IPS-NIHi7 (cell line): ENCODE data around the gene CALY.
"Not testable (repeated sequence)": the region's sequence is repeated elsewhere in the genome, so short reads cannot be mapped to it uniquely, and the experiment has no call there.

Source experiments
- DNase-seq: peaks from one replicate; pipeline ENCODE4 v3.0.0; 2012; ENCODE audit warnings: mixed read lengths; ENCODE audit errors: extremely low spot score

The CALY gene

GRCh38 chr10:133329491-133330202, 7.0 kb downstream of the CALY start:
- DNase-seq = peak; percentile 87

DNA sequence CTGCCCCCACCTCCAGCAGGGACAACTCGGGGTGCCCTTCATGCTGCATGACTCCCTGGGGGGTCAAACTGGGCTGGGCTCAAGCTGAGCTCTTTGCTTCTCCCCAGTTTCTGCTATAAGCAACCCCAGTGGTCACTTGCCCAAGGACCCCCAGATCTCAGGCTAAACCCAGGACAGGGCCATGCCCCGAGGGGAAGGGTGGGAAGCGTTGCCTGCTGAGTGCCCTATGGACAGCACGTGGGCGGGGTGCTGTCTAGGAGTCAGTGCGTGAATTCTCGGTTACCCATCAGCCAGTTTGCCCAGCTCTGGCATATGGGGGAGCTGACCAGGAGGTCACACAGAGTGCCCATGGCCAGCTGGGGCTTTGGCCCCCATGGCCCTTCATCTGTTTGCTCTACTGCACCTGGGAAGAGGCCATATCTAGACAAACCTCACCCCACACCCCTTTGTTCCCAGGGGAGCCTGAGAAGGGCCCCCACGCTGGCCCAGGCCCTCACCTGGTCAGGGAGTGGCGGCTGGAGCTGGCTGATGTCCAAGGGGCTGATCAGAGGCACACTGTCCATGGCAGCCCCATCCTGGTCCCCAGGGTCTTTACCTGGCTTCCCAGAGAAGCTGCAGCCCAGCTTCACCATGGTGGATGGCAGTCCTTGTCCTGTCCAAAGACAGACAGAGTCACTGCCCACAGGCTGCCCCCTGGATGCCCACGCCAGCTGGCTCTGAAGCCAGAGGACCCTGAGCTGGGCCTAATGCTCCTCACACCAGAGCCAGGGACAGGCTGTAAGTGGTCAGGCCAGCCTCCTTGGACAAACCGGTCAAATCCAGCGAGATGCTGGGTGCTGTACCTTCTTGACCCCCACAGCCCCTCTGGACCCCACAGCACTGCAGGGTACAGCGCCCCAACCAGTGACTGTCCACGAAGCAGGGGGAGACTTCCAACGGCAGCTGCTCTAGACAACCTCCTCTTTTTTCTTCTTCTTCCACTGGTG, 8.0 kb downstream of the CALY start:
- DNase-seq = no peak

- no peak for DNase-seq
Observed at GRCh38 chr10:133327651-133328357, 8.9 kb downstream of the CALY start.

DNA sequence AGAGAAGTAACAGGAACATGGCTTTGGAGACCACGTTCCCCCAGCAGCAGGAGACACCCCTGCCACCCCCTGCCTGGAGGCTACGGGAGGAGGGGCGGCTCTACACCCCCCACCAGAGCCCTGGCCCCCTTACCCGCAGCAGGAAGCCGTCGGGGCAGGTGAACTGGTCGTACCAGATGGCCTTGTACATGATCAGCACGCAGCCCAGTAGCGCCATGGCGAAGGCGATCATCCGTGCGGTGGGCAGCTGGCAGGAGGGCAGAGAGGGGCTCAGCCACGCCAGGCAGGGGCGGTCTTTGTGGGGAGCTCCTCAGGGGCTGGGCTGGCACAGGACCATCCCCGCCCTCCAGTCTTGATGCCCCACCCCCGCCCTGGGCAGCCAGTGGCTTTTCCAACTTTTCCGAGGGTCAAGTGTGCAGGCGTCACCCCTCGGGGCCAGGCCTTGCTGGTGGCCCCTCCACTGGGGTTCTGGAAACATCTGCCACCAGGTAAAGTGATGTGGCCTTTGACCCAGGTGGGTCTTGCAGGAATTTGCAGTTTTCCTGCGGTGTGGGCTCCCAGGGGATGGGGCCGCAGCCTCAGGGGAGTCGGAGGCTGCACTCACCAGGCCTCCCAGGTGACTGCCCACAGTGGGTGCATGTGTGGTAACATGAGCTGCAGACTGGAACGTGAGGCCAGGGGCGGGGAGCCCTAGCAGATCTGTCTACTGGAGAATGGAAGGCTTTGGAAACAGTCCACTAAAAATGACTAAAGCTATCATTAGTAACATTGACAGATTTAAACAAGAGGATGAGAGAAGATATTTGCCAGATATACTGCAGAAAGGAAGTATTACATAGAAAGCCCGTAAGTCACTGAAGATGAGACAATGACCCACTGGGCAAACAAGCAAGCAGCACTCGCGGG, 9.7 kb downstream of the CALY start:
- no peak for DNase-seq

- DNase-seq = no peak
Observed at GRCh38 chr10:133326223-133326551, 10.5 kb downstream of the CALY start.

DNA sequence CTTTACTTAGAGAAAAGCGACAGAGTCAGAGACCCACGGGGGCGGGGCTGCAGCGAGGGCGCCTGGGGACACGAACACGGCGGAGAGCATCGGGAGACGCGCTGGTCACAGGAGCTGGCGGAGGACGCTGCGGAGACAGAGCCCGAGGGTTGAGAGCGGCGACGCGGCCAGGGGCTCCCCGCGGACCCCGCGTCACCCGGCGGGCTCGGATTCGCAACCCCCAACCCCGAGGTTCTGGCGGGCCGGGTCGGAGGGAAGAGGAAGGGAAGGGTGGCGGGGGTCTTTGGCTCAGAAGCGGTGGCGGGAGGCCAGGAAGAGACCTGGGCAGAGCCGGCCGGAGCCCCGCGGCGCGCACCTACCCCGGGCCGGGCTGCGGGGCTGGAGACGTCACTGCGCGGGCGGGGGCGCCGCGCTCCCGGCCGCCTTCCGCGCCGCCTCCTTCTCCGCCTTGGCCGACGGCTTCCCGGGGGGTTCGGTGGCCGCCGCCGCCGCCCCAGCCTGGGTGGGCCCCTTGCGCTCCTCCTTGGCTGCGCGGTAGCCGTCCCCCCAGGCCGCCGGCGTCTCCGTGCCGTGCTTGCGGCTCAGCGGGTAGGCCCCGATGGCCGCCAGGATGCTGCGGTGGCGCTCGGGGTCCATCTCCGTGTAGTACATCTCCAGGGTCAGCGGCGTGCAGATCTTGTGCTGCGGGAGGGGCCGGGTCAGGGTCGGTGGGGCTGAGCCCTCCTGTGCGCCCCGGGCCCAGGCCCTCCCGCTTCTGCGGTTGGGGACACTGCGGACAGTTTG, 11.1 kb downstream of the CALY start:
- no peak for DNase-seq

DNA sequence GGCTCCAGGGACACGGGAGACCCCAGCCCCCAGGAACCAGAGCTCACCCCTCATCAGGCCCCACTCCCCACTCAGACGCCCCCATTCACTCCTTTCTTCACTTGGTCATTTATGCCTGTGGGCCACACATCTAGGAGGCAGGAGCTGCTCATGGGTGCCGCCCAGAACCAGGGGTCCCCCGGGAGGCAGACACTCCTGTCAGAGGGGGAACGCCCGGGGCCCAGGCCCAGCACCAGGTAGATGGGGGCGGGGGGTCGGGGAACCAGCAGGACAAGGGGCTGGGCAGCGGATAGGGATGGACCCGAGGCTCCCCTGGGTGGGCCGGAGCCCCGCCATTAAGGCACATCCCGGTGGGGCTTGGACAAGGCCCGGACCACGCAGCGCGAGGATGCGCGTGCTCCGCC, 11.8 kb downstream of the CALY start:
- no peak for DNase-seq

DNA sequence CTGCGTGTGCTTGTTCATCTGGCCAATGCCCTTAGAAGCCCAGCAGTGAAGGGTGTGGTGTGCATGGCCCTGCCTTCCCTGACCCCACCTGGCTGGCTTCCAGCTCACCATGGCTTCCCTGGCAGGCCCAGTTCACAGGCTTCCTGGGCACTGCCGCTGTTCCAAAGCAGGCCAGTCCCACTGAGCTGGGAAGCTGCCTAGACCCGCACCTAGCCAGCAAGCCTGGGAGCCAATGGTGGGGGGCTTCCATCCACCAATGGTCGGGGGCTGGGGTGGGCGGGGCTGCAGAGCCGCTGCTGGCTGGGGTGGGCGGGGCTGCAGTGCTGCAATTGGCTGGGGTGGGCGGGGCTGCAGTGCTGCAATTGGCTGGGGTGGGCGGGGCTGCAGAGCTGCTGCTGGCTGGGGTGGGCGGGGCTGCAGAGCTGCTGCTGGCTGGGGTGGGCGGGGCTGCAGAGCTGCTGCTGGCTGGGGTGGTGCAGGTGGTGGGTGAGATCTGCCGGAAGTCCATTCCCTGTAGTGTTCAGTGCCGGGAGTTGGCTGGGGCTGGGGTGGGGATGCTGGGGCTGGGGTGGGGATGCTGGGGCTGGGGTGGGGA, 12.4 kb downstream of the CALY start:
- peak; percentile 66 for DNase-seq

DNA sequence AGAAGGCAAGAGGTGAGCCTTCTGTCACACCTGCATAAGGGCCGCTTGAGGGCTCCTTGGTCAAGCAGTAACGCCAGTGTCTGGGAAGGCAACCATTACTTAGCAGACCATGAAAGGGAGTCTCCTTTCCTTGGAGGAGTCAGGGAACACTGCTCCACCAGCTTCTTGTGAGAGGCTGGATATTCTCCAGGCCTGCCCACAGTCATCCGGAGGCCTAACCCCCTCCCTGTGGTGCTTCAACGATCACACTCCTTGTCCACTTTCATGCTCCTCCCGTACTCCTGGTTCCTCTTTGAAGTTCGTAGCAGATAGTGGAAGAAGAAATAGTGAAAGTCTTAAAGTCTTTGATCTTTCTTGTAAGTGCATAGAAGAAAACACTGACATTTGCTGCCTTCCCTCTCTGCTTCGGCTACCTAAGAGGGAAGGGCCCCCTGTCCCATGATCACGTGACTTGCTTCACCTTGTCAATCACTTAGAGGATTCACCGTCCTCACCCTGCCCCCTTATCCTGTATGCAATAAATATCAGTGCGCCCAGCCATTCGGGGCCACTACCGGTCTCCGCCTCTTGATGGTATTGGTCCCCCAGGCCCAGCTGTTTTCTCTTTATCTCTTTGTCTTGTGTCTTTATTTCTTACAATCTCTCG, 14.5 kb downstream of the CALY start:
- DNase-seq = not testable (repeated sequence)

- DNase-seq = not testable (repeated sequence)
Observed at GRCh38 chr10:133320852-133321422, 15.8 kb downstream of the CALY start.

GRCh38 chr10:133318494-133319127, 18.1 kb downstream of the CALY start:
- DNase-seq = peak; percentile 79

DNA sequence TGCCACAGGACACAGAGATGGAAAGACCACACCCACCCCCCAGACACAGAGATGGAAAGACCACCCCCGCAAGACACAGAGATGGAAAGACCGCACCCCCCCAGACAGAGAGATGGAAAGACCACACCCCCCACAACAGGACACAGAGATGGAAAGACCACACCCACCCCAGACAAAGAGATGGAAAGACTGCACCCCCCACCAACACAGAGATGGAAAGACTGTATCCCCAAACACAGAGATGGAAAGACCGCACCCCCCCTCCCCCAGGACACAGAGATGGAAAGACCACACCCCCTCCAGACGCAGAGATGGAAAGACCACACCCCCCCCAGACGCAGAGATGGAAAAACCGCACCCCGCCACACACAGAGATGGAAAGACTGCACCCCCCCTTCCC, 20.0 kb downstream of the CALY start:
- no peak for DNase-seq

DNA sequence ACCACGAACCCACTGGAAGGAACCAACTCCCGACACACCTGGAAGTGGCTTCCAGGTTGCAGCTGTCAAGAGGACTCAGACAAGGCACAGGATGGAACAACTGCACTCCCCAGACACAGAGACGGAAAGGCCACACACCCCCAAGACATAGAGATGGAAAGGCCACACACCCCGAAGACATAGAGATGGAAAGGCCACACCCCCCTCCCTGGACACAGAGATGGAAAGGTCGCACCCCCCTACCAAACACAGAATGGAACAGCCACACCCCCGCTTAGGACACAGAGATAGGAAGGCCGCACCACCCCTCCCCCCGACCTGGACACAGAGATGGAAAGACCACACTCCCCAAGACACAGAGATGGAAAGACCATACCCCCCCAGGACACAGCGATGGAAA, 20.4 kb downstream of the CALY start:
- no peak for DNase-seq

GRCh38 chr10:133315847-133316246, 20.8 kb downstream of the CALY start:
- DNase-seq = no peak

DNA sequence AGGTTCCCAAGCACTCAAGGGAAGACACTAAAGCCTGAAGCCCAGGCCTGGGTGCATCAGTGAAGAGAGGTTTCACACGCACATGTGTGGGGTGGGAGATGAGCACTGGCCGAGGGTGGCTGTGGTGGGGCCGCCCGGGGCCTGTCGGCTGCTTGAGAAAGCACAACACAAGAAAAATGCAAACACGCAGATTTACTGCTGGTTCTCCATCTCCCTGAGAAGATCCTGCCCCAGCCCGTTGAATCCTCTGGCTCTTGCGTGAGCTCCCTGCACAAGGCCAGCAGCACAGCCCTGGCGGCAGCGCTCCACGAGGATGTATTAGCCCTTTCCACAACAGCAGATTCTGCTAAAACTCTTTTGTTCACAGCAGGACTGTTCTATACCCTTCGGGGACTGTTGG, 21.8 kb downstream of the CALY start:
- no peak for DNase-seq

DNA sequence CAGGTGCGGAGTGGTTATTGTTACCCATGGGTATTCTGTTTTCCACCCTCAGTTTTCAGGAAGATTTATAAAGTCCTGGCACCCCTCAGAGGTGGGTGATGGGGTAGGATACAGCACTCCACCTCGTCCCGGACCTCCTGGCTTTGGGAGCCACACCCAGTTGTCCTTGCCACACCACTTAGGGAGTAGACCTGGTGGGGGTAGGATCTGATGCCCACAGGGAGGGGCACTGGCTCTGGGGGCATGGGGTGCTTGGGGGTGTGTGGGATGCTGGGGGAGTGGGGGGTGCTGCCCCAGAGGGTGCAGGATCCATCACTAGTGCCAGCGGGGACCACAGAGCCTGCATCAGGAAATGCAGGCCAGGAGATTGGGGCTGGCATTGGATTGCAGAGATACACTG, 23.5 kb downstream of the CALY start:
- no peak for DNase-seq

- DNase-seq = no peak
Observed at GRCh38 chr10:133312769-133313145, 23.9 kb downstream of the CALY start.

GRCh38 chr10:133312016-133312768, 24.5 kb downstream of the CALY start:
- no peak for DNase-seq
